GM18873 (cell line): Measurements from ENCODE around the gene TRIM50.

Experiments
- ATAC-seq: cut with Tn5 transposase; IDR thresholded peaks from one replicate; pipeline ENCODE4 v1.9.1; 2021; ENCODE audit warnings: mild to moderate bottlenecking, moderate library complexity, moderate number of reproducible peaks; ENCODE audit not compliant: unreplicated experiment, low FRiP score

TRIM50 gene

GRCh38 chr7:73266719-73267368, 61.0 kb downstream of the TRIM50 start:
- peak; percentile 79 for ATAC-seq
